Measurements from ENCODE around the gene EXD1. TPM values are rescaled to one million over a fixed set of nuclear protein-coding genes. Genes with fewer than 3 reads are reported as not detected.
"Not testable (repeated sequence)": the region's sequence is repeated elsewhere in the genome, so short reads cannot be mapped to it uniquely, and the experiment has no call there.

EXD1 gene
- total and polyA plus RNA-seq, 9 donors = not detected

DNA sequence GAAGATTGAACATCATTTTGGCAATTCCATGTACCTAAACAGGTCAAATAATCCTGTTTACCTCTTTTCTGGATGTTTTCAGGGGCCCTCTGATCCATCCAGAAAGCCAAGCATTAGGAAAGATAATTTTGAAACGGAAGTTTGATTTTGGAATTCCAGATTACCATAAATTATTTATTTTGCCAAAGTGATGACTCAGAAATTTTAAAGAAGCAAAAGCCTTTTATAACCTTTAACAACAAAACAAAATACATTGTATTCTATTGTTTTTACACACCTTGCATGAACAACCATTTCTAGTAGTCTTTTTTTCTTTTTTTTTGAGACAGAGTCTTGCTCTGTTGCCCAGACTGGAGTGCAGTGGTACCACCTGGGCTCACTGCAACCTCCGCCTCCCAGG, 82.5 kb downstream of the EXD1 start:
- H3K27ac ChIP-seq = no peak overlapping the region
- H3K27me3 ChIP-seq = no peaks in the 10 kb centered on the region
- no peaks in the 10 kb centered on the region for H3K36me3 ChIP-seq
- H3K9me3 ChIP-seq = no peaks in the 10 kb centered on the region
- no peaks in the 10 kb centered on the region for H3K4me1 ChIP-seq (ENCODE audit: insufficient read depth)
- no peak for TF ChIP-seq POLR2A (IDR thresholded peaks at IDR 0.05)
- TF ChIP-seq, protein P1, sequence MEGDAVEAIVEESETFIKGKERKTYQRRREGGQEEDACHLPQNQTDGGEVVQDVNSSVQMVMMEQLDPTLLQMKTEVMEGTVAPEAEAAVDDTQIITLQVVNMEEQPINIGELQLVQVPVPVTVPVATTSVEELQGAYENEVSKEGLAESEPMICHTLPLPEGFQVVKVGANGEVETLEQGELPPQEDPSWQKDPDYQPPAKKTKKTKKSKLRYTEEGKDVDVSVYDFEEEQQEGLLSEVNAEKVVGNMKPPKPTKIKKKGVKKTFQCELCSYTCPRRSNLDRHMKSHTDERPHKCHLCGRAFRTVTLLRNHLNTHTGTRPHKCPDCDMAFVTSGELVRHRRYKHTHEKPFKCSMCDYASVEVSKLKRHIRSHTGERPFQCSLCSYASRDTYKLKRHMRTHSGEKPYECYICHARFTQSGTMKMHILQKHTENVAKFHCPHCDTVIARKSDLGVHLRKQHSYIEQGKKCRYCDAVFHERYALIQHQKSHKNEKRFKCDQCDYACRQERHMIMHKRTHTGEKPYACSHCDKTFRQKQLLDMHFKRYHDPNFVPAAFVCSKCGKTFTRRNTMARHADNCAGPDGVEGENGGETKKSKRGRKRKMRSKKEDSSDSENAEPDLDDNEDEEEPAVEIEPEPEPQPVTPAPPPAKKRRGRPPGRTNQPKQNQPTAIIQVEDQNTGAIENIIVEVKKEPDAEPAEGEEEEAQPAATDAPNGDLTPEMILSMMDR (IDR thresholded peaks at IDR 0.05) = no peak
- TF ChIP-seq EP300 (IDR thresholded peaks at IDR 0.05) = no peak
- WGBS, 3 donors = 49 to 54% (median 52%) methylated on average over 2 of the region's 2 CpGs
- intact Hi-C loops (cut with DNase I) = no loop called here
- DNase-seq = no peak
- no peak overlapping the region for H3K4me3 ChIP-seq

DNA sequence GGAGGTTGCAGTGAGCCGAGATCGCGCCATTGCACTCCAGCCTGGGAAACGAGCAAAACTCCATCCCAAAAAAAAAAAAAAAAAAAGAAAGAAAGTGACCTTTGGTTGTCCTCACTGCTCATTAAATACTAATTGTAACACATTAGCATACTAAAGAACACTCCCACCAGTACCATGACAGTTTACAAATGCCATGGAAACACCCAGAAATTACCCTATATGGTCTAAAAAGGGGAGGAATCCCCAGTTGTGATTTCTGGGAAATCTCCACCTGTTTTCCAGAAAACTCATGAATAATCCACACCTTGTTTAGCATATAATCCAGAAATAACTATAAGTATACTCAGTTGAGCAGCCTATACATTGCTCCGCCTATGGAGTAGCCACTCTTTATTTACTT, 90.9 kb downstream of the EXD1 start:
- Histone ChIP-seq H3K4me1 (ENCODE audit: insufficient read depth) (no peaks in the 10 kb centered on the region), H3K27me3 (no peaks in the 10 kb centered on the region), H3K27ac (no peak overlapping the region), H3K4me3 (no peak overlapping the region), H3K36me3 (no peaks in the 10 kb centered on the region), H3K9me3 (no peaks in the 10 kb centered on the region)
- 80 to 84% (median 83%) methylated on average over 5 of the region's 5 CpGs for WGBS, 3 donors
- intact Hi-C loops (cut with DNase I) = no loop called here
- DNase-seq = no peak
- no peak for TF ChIP-seq POLR2A (IDR thresholded peaks at IDR 0.05)
- TF ChIP-seq, protein P1 (IDR thresholded peaks at IDR 0.05) = no peak
- no peak for TF ChIP-seq EP300 (IDR thresholded peaks at IDR 0.05)

DNA sequence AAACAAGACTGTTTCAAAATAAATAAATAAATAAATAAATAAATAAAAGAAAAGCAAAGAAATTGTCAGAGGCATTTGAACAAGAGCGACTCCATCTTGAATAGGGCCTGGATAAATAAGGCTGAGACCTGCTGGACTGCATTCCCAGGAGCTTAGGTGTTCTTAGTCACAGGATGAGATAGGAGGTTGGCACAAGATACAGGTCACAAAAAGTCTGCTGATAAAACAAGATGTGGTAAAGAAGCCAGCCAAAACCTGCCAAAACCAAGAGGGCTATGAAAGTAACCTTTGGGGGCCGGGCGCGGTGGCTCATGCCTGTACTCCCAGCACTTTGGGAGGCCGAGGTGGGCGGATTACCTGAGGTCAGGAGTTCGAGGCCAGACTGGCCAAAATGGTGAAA, 91.4 kb downstream of the EXD1 start:
- H3K4me3 ChIP-seq; intact Hi-C loops (cut with DNase I); H3K4me1 ChIP-seq (ENCODE audit: insufficient read depth); H3K27me3 ChIP-seq; DNase-seq; H3K9me3 ChIP-seq; H3K27ac ChIP-seq; H3K36me3 ChIP-seq: not testable (repeated sequence)
- 86 to 90% (median 90%) methylated on average over 7 of the region's 7 CpGs for WGBS, 3 donors

DNA sequence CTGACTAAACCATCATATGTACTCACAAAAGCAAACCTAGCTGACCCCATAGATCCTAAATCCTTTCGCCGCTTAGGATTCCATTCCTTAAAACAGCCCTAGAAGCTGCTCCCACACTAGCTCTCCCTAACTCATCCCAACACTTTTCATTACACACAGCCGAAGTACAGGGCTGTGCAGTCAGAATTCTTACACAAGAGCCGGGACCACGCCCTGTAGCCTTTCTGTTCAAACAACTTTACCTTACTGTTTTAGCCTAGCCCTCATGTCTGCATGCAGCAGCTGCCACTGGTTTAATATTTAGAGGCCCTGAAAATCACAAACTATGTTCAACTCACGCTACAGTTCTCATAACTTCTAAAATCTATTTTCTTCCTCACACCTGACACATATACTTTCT, 95.0 kb downstream of the EXD1 start:
- H3K4me3 ChIP-seq; DNase-seq; H3K27me3 ChIP-seq; H3K27ac ChIP-seq; intact Hi-C loops (cut with DNase I); H3K9me3 ChIP-seq; H3K36me3 ChIP-seq; H3K4me1 ChIP-seq (ENCODE audit: insufficient read depth): not testable (repeated sequence)
- 89 to 90% (median 90%) methylated on average over 6 of the region's 6 CpGs for WGBS, 3 donors

DNA sequence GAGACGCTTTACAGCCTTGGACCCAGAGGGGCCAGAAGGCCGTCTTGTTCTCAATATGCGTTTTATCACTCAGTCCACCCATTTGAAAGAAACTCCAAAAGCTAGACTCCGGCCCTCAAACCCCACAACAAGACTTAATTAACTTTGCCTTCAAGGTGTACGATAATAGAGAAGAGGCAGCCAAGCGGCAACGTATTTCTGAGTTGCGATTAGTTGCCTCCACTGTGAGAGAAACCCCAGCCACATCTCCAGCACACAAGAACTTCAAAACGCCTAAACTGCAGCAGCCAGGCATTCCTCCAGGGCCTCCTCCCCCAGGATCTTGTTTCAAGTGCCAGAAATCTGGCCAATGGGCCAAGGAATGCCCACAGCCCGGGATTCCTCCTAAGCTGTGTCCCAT, 97.1 kb downstream of the EXD1 start:
- 59 to 70% (median 62%) methylated on average over 10 of the region's 10 CpGs for WGBS, 3 donors
- intact Hi-C loops (cut with DNase I) = no loop called here
- no peak overlapping the region for H3K27ac ChIP-seq
- no peak overlapping the region for H3K4me3 ChIP-seq
- H3K9me3 ChIP-seq = no peaks in the 10 kb centered on the region
- no peaks in the 10 kb centered on the region for H3K27me3 ChIP-seq
- no peaks in the 10 kb centered on the region for H3K4me1 ChIP-seq (ENCODE audit: insufficient read depth)
- no peak for DNase-seq
- no peaks in the 10 kb centered on the region for H3K36me3 ChIP-seq
- TF ChIP-seq EP300 (IDR thresholded peaks at IDR 0.05) (no peak), POLR2A (IDR thresholded peaks at IDR 0.05) (no peak)
- TF ChIP-seq, protein P1 (IDR thresholded peaks at IDR 0.05) = no peak

Other genes with a start within 250 kb of the EXD1 start
- 10 to 100 TPM; 12.0 to 36.0 (median 21.4) TPM for gene INO80, start 114.5 kb downstream of the EXD1 start, total RNA-seq
- gene INO80, start 114.5 kb downstream of the EXD1 start, polyA plus RNA-seq = 10 to 100 TPM; 14.5 to 15.2 TPM
- 10 to 100 TPM; 46.1 to 84.6 (median 59.5) TPM for gene CHP1, start 511 bp upstream of the EXD1 start, total RNA-seq
- gene CHP1, start 511 bp upstream of the EXD1 start, polyA plus RNA-seq = 10 to 100 TPM; 24.8 to 61.4 TPM
- gene OIP5, start 101.8 kb upstream of the EXD1 start, total RNA-seq = 1 to 10 TPM in 3 of 7 donors, under 1 TPM in 4; 0.52 to 1.9 (median 0.94) TPM
- 1 to 10 TPM in 1 of 2 donors, under 1 TPM in 1; 0.75 to 1.5 TPM for gene OIP5, start 101.8 kb upstream of the EXD1 start, polyA plus RNA-seq
- 10 to 100 TPM in 1 of 7 donors, 1 to 10 TPM in 6; 2.2 to 13.6 (median 5.8) TPM for gene NUSAP1, start 102.1 kb upstream of the EXD1 start, total RNA-seq
- 10 to 100 TPM in 1 of 2 donors, 1 to 10 TPM in 1; 5.7 to 14.8 TPM for gene NUSAP1, start 102.1 kb upstream of the EXD1 start, polyA plus RNA-seq
- 10 to 100 TPM; 11.2 to 16.3 (median 14.0) TPM for gene NDUFAF1, start 171.7 kb upstream of the EXD1 start, total RNA-seq
- gene NDUFAF1, start 171.7 kb upstream of the EXD1 start, polyA plus RNA-seq = 10 to 100 TPM; 16.2 to 38.1 TPM
- 10 to 100 TPM; 22.2 to 41.9 (median 35.6) TPM for gene RTF1, start 186.3 kb upstream of the EXD1 start, total RNA-seq
- gene RTF1, start 186.3 kb upstream of the EXD1 start, polyA plus RNA-seq = 10 to 100 TPM; 26.1 to 57.1 TPM